A549 (cell line): ENCODE results near the gene SEMA7A. TPM values are rescaled to one million over a fixed set of nuclear protein-coding genes. Genes with fewer than 3 reads are reported as not detected.

Source experiments
- ATAC-seq, 2 experiments: fragments of 200-7000 bp in 1 of 2; fragments of >200 bp in 1 of 2; cut with Nextera tagmentation in 1 of 2; cut with Tn5 transposase in 1 of 2; 3 replicates each; pipeline versions ENCODE4 v1.8.0 to v1.9.1; 2018 to 2020; ENCODE audit warnings: mild to moderate bottlenecking in 1 of 2, moderate library complexity in 1 of 2
- CTCF ChIA-PET: fragments of 300-600 bp; sonication (Branson Sonifier 250); formaldehyde crosslinking; extraction: SDS; loops from one replicate; lab custom pipeline; 2021; ENCODE audit warnings: antibody characterized with exemption, inconsistent platforms; lab: Yijun Ruan, JAX
- POLR2A ChIA-PET: fragments of 350-600 bp; formaldehyde crosslinking; extraction: SDS; loops from one replicate; lab custom pipeline; 2021; ENCODE audit warnings: antibody characterized with exemption, inconsistent platforms; lab: Yijun Ruan, JAX
- DNase-seq, 2 experiments: peaks; one replicate each; pipeline versions ENCODE4 v3.0.0 to v3.0.0-alpha.2; 2011 to 2016; ENCODE audit warnings: low read depth in 1 of 2, low spot score in 1 of 2
- FAIRE-seq: peaks from 2 replicates; lab custom pipeline; 2011; peaks lifted over from hg19 to GRCh38; lab: Jason Lieb, UNC
- H3K27ac ChIP-seq, 2 experiments: fragments of >200 bp; sonication (Bioruptor Twin); formaldehyde crosslinking; 3 replicates each; pipeline ENCODE4 v1.5.1; 2016 to 2017
- H3K4me1 ChIP-seq: fragments of >200 bp; sonication (Bioruptor Twin); formaldehyde crosslinking; 3 replicates; pipeline ENCODE4 v1.6.1; 2016
- H3K4me2 ChIP-seq: fragments of >200 bp; sonication (Bioruptor Twin); formaldehyde crosslinking; 3 replicates; pipeline ENCODE4 v1.6.1; 2016
- H3K4me3 ChIP-seq: fragments of >200 bp; sonication (Bioruptor Twin); formaldehyde crosslinking; 3 replicates; pipeline ENCODE4 v1.5.1; 2016
- H3K9me3 ChIP-seq: fragments of >200 bp; sonication (Bioruptor Twin); formaldehyde crosslinking; 3 replicates; pipeline ENCODE4 v1.6.1; 2016
- BHLHE40 ChIP-seq: IDR thresholded peaks from 2 replicates; pipeline ENCODE4 v1.6.1; 2012; ENCODE audit warnings: low read depth, low read length, inconsistent platforms
- CBX2 ChIP-seq: fragments of 200-600 bp; sonication (generic); IDR thresholded peaks from 2 replicates; pipeline ENCODE4 v1.6.1; 2016; ENCODE audit warnings: low read depth, mild to moderate bottlenecking, borderline replicate concordance
- CTCF ChIP-seq: fragments of >200 bp; sonication (Bioruptor Twin); formaldehyde crosslinking; IDR thresholded peaks from 3 replicates; pipeline ENCODE4 v1.5.1; 2016
- E2F6 ChIP-seq: IDR thresholded peaks from 2 replicates; pipeline ENCODE4 v1.6.1; 2012; ENCODE audit warnings: low read depth, borderline replicate concordance
- EHMT2 ChIP-seq: fragments of 200-600 bp; sonication (generic); IDR thresholded peaks from 2 replicates; pipeline ENCODE4 v1.6.1; 2016; ENCODE audit warnings: antibody characterized with exemption, low read depth, mild to moderate bottlenecking, moderate library complexity
- FOXS1 ChIP-seq: fragments of 250-450 bp; sonication (Bioruptor Pico); IDR thresholded peaks from 2 replicates; pipeline ENCODE4 v1.5.0; 2020; ENCODE audit warnings: mild to moderate bottlenecking, moderate library complexity
- HEYL ChIP-seq: fragments of 250-450 bp; sonication (Bioruptor Pico); IDR thresholded peaks from 2 replicates; pipeline ENCODE4 v1.8.0; 2021; ENCODE audit warnings: mild to moderate bottlenecking, moderate library complexity
- NFE2L2 ChIP-seq: fragments of 150-350 bp; conservative IDR thresholded peaks from 2 replicates; pipeline ENCODE4 v1.6.1; 2014; ENCODE audit warnings: low read length
- REST ChIP-seq: fragments of 200-600 bp; sonication (generic); IDR thresholded peaks from 2 replicates; pipeline ENCODE4 v1.6.1; 2016; ENCODE audit warnings: antibody characterized with exemption, mild to moderate bottlenecking, moderate library complexity
- SREBF2 ChIP-seq: fragments of 450-650 bp; IDR thresholded peaks from 2 replicates; pipeline ENCODE4 v1.6.1; 2014; ENCODE audit warnings: mild to moderate bottlenecking, moderate library complexity
- ZC3H11A ChIP-seq: fragments of 450-650 bp; IDR thresholded peaks from 2 replicates; pipeline ENCODE4 v1.6.1; 2014; ENCODE audit warnings: antibody characterized with exemption, mild to moderate bottlenecking
- ZFP36 ChIP-seq: fragments of 450-650 bp; IDR thresholded peaks from 2 replicates; pipeline ENCODE4 v1.6.1; 2014; ENCODE audit warnings: borderline replicate concordance; ENCODE audit not compliant: partially characterized antibody
- WGBS: methylation state at CpG from one replicate; pipeline ENCODE4 v1.1.6; 2017; ENCODE audit errors: missing lambda C conversion rate; 5-methylcytosine and 5-hydroxymethylcytosine counted together
- polyA plus RNA-seq, 4 experiments: library from polyadenylated mRNA; depleted of rRNA in 3 of 4; stranded (reverse); fragments of >200 nt; fragmentation: RNase III in 1 of 4; extraction: RNeasy Plus Mini Kit Qiagen cat#74134 plus additional on column Dnase treatment in 1 of 4; gene quantifications; 2 replicates in 3 of 4; 3 replicates in 1 of 4; pipeline ENCODE4 v1.2.3, GENCODE V29; 2011 to 2017

Gene SEMA7A
- polyA plus RNA-seq, 2 of the 4 experiments (the other 2 are of a cell fraction) = 0.44 to 1.2 TPM

- Histone ChIP-seq H3K4me3 (no peak overlapping the region), H3K27ac (peak overlapping the region in 1 of 2 experiments; percentile 89; a peak in 2 of 6 replicates), H3K9me3 (no peaks in the 10 kb centered on the region), H3K4me2 (peak overlapping the region; percentile 87), H3K4me1 (peaks cover 7% of the 10 kb centered on the region)
- WGBS = 38% methylated on average over 8 of the region's 13 CpGs
- FAIRE-seq = no peak
- peak; percentile 6 to 12; a peak in 4 of 6 replicates for ATAC-seq
- ChIA-PET POLR2A (no interaction called here), CTCF (interaction anchor here (0.9 to 23.0 kb wide), 16 partner anchors 9 to 398 kb away, joined by 3 to 681 read pairs (median 5); partner anchors contain the start of genes SEMA7A and UBL7)
- no peak for TF ChIP-seq CBX2
- no peak for TF ChIP-seq ZC3H11A
- no peak for TF ChIP-seq E2F6
- no peak for TF ChIP-seq FOXS1 (CRISPR knock-in tag)
- no peak for TF ChIP-seq REST
- no peak for TF ChIP-seq NFE2L2
- TF ChIP-seq ZFP36 = no peak
- TF ChIP-seq BHLHE40 = no peak
- DNase-seq = no peak
These were observed 60.6 kb downstream of the SEMA7A start for GRCh38 chr15:74373056-74373650.

- no peak for FAIRE-seq
- CTCF ChIA-PET = interaction anchor here (1.1 to 23.0 kb wide), 2 partner anchors 12 to 64 kb away, joined by 3 to 681 read pairs; partner anchors contain the start of gene SEMA7A
- H3K4me2 ChIP-seq = no peak overlapping the region
These were observed 63.3 kb downstream of the SEMA7A start for GRCh38 chr15:74370471-74370870.

More at GRCh38 chr15:74370471-74370870, 63.3 kb downstream of the SEMA7A start:
- TF ChIP-seq CTCF (no peak), FOXS1 (CRISPR knock-in tag) (no peak), ZC3H11A (no peak), HEYL (CRISPR knock-in tag) (no peak), E2F6 (no peak), EHMT2 (no peak), SREBF2 (no peak)
- WGBS = 58% methylated on average over 5 of the region's 5 CpGs
- Histone ChIP-seq H3K9me3 (no peaks in the 10 kb centered on the region), H3K4me1 (peaks cover 7% of the 10 kb centered on the region), H3K27ac (no peak overlapping the region), H3K4me3 (no peak overlapping the region)
- DNase-seq = no peak
- ATAC-seq = no peak
- POLR2A ChIA-PET = no interaction called here
